SU-DHL-6 (cell line): ENCODE data around the gene DDX43.

ENCODE experiments used
- CTCF ChIP-seq: fragments of 200-600 bp; sonication (generic); IDR thresholded peaks from one replicate; pipeline ENCODE4 v1.5.1; 2017; ENCODE audit warnings: antibody characterized with exemption, mild to moderate bottlenecking, low read length, moderate library complexity; ENCODE audit not compliant: insufficient read depth, poor library complexity, severe bottlenecking
- EZH2phosphoT487 ChIP-seq: fragments of 200-600 bp; sonication (generic), shearing (Covaris generic); conservative IDR thresholded peaks from 2 replicates; pipeline ENCODE4 v1.6.1; 2018; ENCODE audit warnings: mild to moderate bottlenecking, antibody characterized with exemption, low read length, moderate library complexity, mixed read lengths

DNA sequence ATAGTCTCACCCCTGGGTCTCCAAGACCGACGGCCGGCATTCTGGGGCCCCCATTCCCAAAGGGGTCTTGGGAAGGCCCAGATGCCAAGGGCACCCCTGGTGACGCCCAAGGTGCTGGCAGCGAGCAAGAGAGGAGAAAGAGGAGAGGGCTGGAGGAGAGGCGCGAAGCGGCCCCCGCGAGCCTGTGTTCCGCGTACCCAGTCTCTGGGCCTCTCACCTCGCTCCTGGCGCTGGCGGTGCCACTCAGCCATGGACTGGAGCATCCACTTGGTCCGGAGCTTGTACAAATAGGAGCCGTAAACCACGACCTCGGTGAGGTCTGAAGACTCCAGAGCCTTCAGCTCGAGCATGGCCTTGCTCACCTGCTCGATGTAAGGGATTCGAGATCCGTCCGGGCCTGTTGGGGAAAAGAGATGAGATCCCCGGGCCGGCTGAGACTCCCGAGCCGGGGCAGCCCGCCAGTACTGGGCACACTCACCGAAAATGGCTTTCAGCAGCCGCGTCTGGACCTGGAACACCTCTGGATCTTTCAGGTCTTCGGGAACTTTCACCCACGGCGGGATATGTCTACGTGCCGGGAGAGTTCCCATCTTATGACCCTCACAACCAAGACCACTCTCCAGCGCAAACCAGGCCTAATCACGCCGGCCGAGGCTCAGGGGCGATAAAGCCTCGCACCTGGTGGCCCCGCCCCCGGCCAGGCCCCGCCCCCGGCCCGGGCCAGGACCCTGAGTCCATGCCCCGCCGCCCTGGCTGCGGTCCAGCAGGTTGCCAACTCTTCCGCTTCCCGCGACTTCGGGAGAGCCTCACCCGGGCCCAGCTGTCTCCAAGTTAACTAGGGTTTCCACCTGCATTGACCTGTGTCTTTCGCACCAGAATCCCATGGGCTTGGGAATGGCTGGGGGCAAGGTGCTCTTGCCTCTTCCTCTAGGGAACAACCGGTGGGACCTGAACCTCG, 40.7 kb upstream of the DDX43 start, which contains the start of gene DPPA5:
- TF ChIP-seq EZH2phosphoT487 (no peak), CTCF (no peak)
